HEK293T (cell line): Measurements from ENCODE around the gene TMEFF2.

Experiments used
- ARNT ChIP-seq: fragments of 450-650 bp; IDR thresholded peaks from 2 replicates; pipeline ENCODE4 v1.6.1; 2017; ENCODE audit warnings: mild to moderate bottlenecking
- BHLHE40 ChIP-seq: fragments of 450-650 bp; IDR thresholded peaks from 2 replicates; pipeline ENCODE4 v1.6.1; 2016; ENCODE audit warnings: mild to moderate bottlenecking, moderate library complexity, borderline replicate concordance
- CTBP1 ChIP-seq: fragments of 450-650 bp; IDR thresholded peaks from 2 replicates; pipeline ENCODE4 v1.6.1; 2016; ENCODE audit warnings: borderline replicate concordance
- ELF4 ChIP-seq: fragments of 450-650 bp; IDR thresholded peaks from 2 replicates; pipeline ENCODE4 v1.6.1; 2017; ENCODE audit warnings: antibody characterized with exemption
- FOXA1 ChIP-seq: fragments of 450-650 bp; IDR thresholded peaks from 2 replicates; pipeline ENCODE4 v1.6.1; 2016; ENCODE audit warnings: mild to moderate bottlenecking
- FOXM1 ChIP-seq: fragments of 450-650 bp; IDR thresholded peaks from 2 replicates; pipeline ENCODE4 v1.6.1; 2017; ENCODE audit warnings: mild to moderate bottlenecking, borderline replicate concordance
- HDGF ChIP-seq: fragments of 450-650 bp; IDR thresholded peaks from 2 replicates; pipeline ENCODE4 v1.6.1; 2017; ENCODE audit warnings: antibody characterized with exemption, borderline replicate concordance
- SP1 ChIP-seq: fragments of 450-650 bp; IDR thresholded peaks from 2 replicates; pipeline ENCODE4 v1.6.1; 2017
- SUZ12 ChIP-seq: fragments of 450-650 bp; IDR thresholded peaks from 2 replicates; pipeline ENCODE4 v1.6.1; 2016; ENCODE audit warnings: mild to moderate bottlenecking
- TARDBP ChIP-seq: fragments of 450-650 bp; IDR thresholded peaks from 2 replicates; pipeline ENCODE4 v1.6.1; 2016

DNA sequence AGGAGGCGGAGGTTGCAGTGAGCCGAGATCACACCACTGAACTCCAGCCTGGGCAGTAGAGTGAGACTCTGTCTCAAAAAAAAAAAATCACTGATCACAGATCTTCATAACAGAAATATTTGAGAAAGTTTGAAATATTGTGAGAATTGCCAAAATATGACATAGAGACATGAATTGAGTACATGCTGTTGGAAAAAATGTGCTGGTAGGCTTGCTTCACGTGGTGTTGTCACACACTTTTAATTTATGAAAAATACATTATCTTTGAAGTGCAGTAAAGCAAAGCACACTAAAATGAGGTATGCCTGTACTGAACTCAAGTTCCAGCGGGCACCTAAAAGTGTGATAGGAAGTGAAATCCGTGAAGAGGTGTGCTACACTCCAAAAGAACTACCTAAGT, 152.6 kb downstream of the TMEFF2 start:
- TF ChIP-seq ARNT (no peak), ELF4 (no peak), SP1 (no peak), BHLHE40 (no peak), FOXM1 (no peak), FOXA1 (no peak), SUZ12 (no peak), TARDBP (no peak), HDGF (no peak), CTBP1 (no peak)
